Measurements from ENCODE around the gene PRR23E.

GRCh38 chr3:127212711-127213110 lies 19.8 kb downstream of the PRR23E start:
- no peak for TF ChIP-seq CTCF (IDR thresholded peaks at IDR 0.05; ENCODE audit: insufficient read depth, low read depth, low read length)
- TF ChIP-seq EZH2 (IDR thresholded peaks at IDR 0.05; ENCODE audit: insufficient read depth, low read length), result no peak

Measured in astrocyte (in vitro differentiated cells and primary cell).